ENCODE measurements around the gene CADPS2.

GRCh38 chr7:122762071-122762470, 124.2 kb downstream of the CADPS2 start:
- TF ChIP-seq CTCF (optimal IDR thresholded peaks at IDR 0.05 in 1 of 3, IDR thresholded peaks at IDR 0.05 in 1 of 3, conservative IDR thresholded peaks at IDR 0.05 in 1 of 3; ENCODE audit: extremely low read depth in 1 of 3, insufficient read depth in 2 of 3, low read length in 3 of 3) (no peak), EZH2 (IDR thresholded peaks at IDR 0.05; ENCODE audit: low read length) (no peak)

All from keratinocyte (primary cell).